Loucy (cell line): ENCODE measurements around the gene ST3GAL3.

Experiments used
- H2AFZ ChIP-seq: fragments of 200-600 bp; sonication (generic); 2 replicates; pipeline ENCODE4 v1.6.0; 2016; ENCODE audit warnings: antibody characterized with exemption, mild to moderate bottlenecking, low read length, moderate library complexity
- H3F3A ChIP-seq: fragments of 200-600 bp; 2 replicates; pipeline ENCODE4 v1.6.0; 2016; ENCODE audit warnings: antibody characterized with exemption, low read depth, mild to moderate bottlenecking
- H3K27me3 ChIP-seq: fragments of 200-600 bp; sonication (generic); 2 replicates; pipeline ENCODE4 v1.6.1; 2014; ENCODE audit warnings: low read length, mild to moderate bottlenecking; ENCODE audit not compliant: insufficient read depth, poor library complexity, severe bottlenecking
- H3K36me3 ChIP-seq: fragments of 200-600 bp; sonication (generic); 2 replicates; pipeline ENCODE4 v1.6.1; 2016; ENCODE audit warnings: low read length; ENCODE audit not compliant: insufficient read depth
- H3K4me1 ChIP-seq: fragments of 200-600 bp; sonication (generic); 2 replicates; pipeline ENCODE4 v1.5.1; 2014; ENCODE audit warnings: low read length, mild to moderate bottlenecking; ENCODE audit not compliant: insufficient read depth, poor library complexity, severe bottlenecking
- H3K4me2 ChIP-seq: fragments of 200-600 bp; sonication (generic); 2 replicates; pipeline ENCODE4 v1.6.0; 2014; ENCODE audit warnings: antibody characterized with exemption, low read length, low read depth, mild to moderate bottlenecking; ENCODE audit not compliant: poor library complexity, severe bottlenecking
- H3K4me3 ChIP-seq: fragments of 200-600 bp; sonication (generic); 2 replicates; pipeline ENCODE4 v1.5.1; 2014; ENCODE audit warnings: low read length, mild to moderate bottlenecking, mixed read lengths; ENCODE audit not compliant: poor library complexity, severe bottlenecking
- H3K79me2 ChIP-seq: fragments of 200-600 bp; sonication (generic); 2 replicates; pipeline ENCODE4 v1.6.1; 2014; ENCODE audit warnings: low read length; ENCODE audit not compliant: insufficient read depth
- H3K9ac ChIP-seq: fragments of 200-600 bp; sonication (generic); 2 replicates; pipeline ENCODE4 v1.6.0; 2014; ENCODE audit warnings: mild to moderate bottlenecking, low read depth, low read length, moderate library complexity; ENCODE audit not compliant: poor library complexity, severe bottlenecking
- H3K9me2 ChIP-seq: fragments of 200-600 bp; sonication (generic); replicated peaks from 2 replicates; pipeline ENCODE4 v1.6.1; 2016; ENCODE audit warnings: low read depth, low read length, mixed read lengths
- H3K9me3 ChIP-seq: fragments of 200-600 bp; sonication (generic); 2 replicates; pipeline ENCODE4 v1.6.1; 2014; ENCODE audit warnings: mild to moderate bottlenecking, antibody characterized with exemption, low read length, low read depth; ENCODE audit not compliant: insufficient read depth
- H4K20me1 ChIP-seq: fragments of 200-600 bp; sonication (generic); 2 replicates; pipeline ENCODE4 v1.6.0; 2014; ENCODE audit warnings: antibody characterized with exemption, low read length, mild to moderate bottlenecking; ENCODE audit not compliant: insufficient read depth, poor library complexity, severe bottlenecking
- CTCF ChIP-seq: fragments of 200-600 bp; sonication (generic); conservative IDR thresholded peaks from 2 replicates; pipeline ENCODE4 v1.5.1; 2014; ENCODE audit warnings: mild to moderate bottlenecking, antibody characterized with exemption, low read length
- EZH2phosphoT487 ChIP-seq: fragments of 200-600 bp; IDR thresholded peaks from 2 replicates; pipeline ENCODE4 v1.6.1; 2018; ENCODE audit warnings: antibody characterized with exemption, mild to moderate bottlenecking, moderate library complexity, borderline replicate concordance

ST3GAL3 gene

GRCh38 chr1:43867976-43868740, 160.8 kb downstream of the ST3GAL3 start:
- no peak overlapping the region for H2AFZ ChIP-seq
- no peaks in the 10 kb centered on the region for H3K79me2 ChIP-seq
- no peaks in the 10 kb centered on the region for H3K4me1 ChIP-seq
- no peaks in the 10 kb centered on the region for H3K27me3 ChIP-seq
- no peaks in the 10 kb centered on the region for H3K36me3 ChIP-seq
- TF ChIP-seq CTCF = no peak
- no peak for TF ChIP-seq EZH2phosphoT487
- no peaks in the 10 kb centered on the region for H3K9me2 ChIP-seq
- no peak overlapping the region for H3K4me2 ChIP-seq
- no peak overlapping the region for H3K9ac ChIP-seq
- no peak overlapping the region for H3K4me3 ChIP-seq
- H3F3A ChIP-seq = no peaks in the 10 kb centered on the region
- H3K9me3 ChIP-seq = no peaks in the 10 kb centered on the region
- H4K20me1 ChIP-seq = no peaks in the 10 kb centered on the region

GRCh38 chr1:43868741-43869067, 161.4 kb downstream of the ST3GAL3 start:
- TF ChIP-seq EZH2phosphoT487 (no peak), CTCF (no peak)
- no peak overlapping the region for H3K4me3 ChIP-seq
- H3K79me2 ChIP-seq = no peaks in the 10 kb centered on the region
- H3K4me1 ChIP-seq = no peaks in the 10 kb centered on the region
- H3K27me3 ChIP-seq = no peaks in the 10 kb centered on the region
- no peak overlapping the region for H3K4me2 ChIP-seq
- no peak overlapping the region for H3K9ac ChIP-seq
- no peak overlapping the region for H2AFZ ChIP-seq
- no peaks in the 10 kb centered on the region for H3F3A ChIP-seq
- no peaks in the 10 kb centered on the region for H3K36me3 ChIP-seq
- H3K9me3 ChIP-seq = no peaks in the 10 kb centered on the region
- H4K20me1 ChIP-seq = no peaks in the 10 kb centered on the region
- H3K9me2 ChIP-seq = no peaks in the 10 kb centered on the region

- no peak overlapping the region for H3K9ac ChIP-seq
- no peaks in the 10 kb centered on the region for H3K79me2 ChIP-seq
- H3K36me3 ChIP-seq = no peaks in the 10 kb centered on the region
- no peaks in the 10 kb centered on the region for H3K9me2 ChIP-seq
- H3K9me3 ChIP-seq = no peaks in the 10 kb centered on the region
- no peak overlapping the region for H3K4me3 ChIP-seq
- H3K4me1 ChIP-seq = no peaks in the 10 kb centered on the region
- H3K4me2 ChIP-seq = no peak overlapping the region
- H3F3A ChIP-seq = no peaks in the 10 kb centered on the region
- H2AFZ ChIP-seq = no peak overlapping the region
- H3K27me3 ChIP-seq = no peaks in the 10 kb centered on the region
- H4K20me1 ChIP-seq = no peaks in the 10 kb centered on the region
- no peak for TF ChIP-seq CTCF
- TF ChIP-seq EZH2phosphoT487 = no peak
Measured at GRCh38 chr1:43870306-43870705, 163.0 kb downstream of the ST3GAL3 start.
